Upper lobe of right lung (tissue), 1 donor: ENCODE measurements around the gene VWDE. TPM values are rescaled to one million over a fixed set of nuclear protein-coding genes. Genes with fewer than 3 reads are reported as not detected.

ENCODE experiments used
- ATAC-seq: fragments of 200-7000 bp; cut with Tn5 transposase; one replicate; pipeline ENCODE4 v1.9.1; 2020; ENCODE audit warnings: mild to moderate bottlenecking, moderate library complexity
- DNase-seq: peaks from one replicate; pipeline ENCODE4 v3.0.0-alpha.2; 2020
- H3K27ac ChIP-seq: fragments of 200-600 bp; one replicate; pipeline ENCODE4 v1.8.0; 2022
- H3K27me3 ChIP-seq: fragments of 200-600 bp; one replicate; pipeline ENCODE4 v1.8.0; 2022; ENCODE audit warnings: mild to moderate bottlenecking
- H3K36me3 ChIP-seq: fragments of 200-600 bp; one replicate; pipeline ENCODE4 v1.8.0; 2022
- H3K4me1 ChIP-seq: fragments of 200-600 bp; one replicate; pipeline ENCODE4 v1.8.0; 2022
- H3K4me3 ChIP-seq: fragments of 200-600 bp; one replicate; pipeline ENCODE4 v1.8.0; 2022; ENCODE audit warnings: mild to moderate bottlenecking
- H3K9me3 ChIP-seq: fragments of 200-600 bp; one replicate; pipeline ENCODE4 v1.8.0; 2022
- intact Hi-C: fragments of 100-400 bp; cut with DNase I; formaldehyde crosslinking; loops from one replicate; pipeline ENCODE4 v1.11.0; 2022
- total RNA-seq: library from RNA; stranded (reverse); fragmentation: NEBNext Ultra II Directional; extraction: Animal tissue kit (Norgen Biotek cat#: 25700); gene quantifications from one replicate; pipeline ENCODE4 v1.2.1, GENCODE V29; 2021
- TF ChIP-seq, protein P1 (sequence below): fragments of 200-600 bp; IDR thresholded peaks from one replicate; pipeline ENCODE4 v1.8.0; 2022; ENCODE audit warnings: antibody characterized with exemption
- donor health status: DM: no; HTN: yes; CAD: no; lungs with severe emphysema.

The VWDE gene
- total RNA-seq, 1 donor from 2014 or later = 0.90 TPM

DNA sequence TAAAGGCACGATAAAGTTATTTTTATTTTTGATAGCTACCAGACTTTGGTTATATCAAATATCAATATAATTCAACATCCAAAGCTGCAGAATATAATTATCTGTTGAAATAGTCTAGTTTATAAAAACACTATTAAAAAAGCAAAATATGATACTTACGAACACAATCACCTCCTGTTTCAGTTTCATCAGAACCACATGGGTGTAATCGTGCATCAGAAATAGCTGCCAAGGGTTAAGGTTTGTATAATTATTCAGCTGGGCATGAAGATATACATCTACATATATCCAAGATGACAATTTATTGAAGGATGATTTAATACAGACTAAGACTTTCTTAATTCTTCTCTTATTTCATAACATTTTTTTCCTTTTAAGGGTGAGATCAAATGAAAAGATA lies 20.3 kb downstream of the VWDE start:
- Histone ChIP-seq H3K27ac (no peak overlapping the region), H3K4me3 (no peak overlapping the region), H3K27me3 (no peaks in the 10 kb centered on the region), H3K36me3 (no peaks in the 10 kb centered on the region), H3K4me1 (no peaks in the 10 kb centered on the region), H3K9me3 (no peaks in the 10 kb centered on the region)
- ATAC-seq (no peak), DNase-seq (no peak)
- TF ChIP-seq, protein P1, sequence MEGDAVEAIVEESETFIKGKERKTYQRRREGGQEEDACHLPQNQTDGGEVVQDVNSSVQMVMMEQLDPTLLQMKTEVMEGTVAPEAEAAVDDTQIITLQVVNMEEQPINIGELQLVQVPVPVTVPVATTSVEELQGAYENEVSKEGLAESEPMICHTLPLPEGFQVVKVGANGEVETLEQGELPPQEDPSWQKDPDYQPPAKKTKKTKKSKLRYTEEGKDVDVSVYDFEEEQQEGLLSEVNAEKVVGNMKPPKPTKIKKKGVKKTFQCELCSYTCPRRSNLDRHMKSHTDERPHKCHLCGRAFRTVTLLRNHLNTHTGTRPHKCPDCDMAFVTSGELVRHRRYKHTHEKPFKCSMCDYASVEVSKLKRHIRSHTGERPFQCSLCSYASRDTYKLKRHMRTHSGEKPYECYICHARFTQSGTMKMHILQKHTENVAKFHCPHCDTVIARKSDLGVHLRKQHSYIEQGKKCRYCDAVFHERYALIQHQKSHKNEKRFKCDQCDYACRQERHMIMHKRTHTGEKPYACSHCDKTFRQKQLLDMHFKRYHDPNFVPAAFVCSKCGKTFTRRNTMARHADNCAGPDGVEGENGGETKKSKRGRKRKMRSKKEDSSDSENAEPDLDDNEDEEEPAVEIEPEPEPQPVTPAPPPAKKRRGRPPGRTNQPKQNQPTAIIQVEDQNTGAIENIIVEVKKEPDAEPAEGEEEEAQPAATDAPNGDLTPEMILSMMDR = no peak
- intact Hi-C loops = no loop called here

DNA sequence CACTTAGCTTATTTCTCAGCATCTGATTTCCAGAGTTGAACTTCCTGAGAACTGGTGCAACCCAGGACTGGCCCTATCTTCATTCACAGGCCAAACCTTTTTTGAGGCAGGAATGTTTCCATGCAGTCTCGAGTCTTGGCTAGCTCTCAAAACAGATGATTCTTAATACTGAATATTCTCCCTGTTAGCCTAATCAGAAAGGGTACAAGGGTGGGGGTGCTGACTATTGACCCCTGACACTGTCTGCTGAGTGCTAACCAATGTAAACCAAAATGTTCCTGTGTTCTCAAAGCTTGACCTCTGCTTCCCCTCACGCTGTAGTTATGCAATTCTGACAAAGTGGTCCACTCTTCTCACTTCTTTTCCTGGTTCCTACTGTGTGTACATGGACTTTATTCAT lies 25.3 kb downstream of the VWDE start:
- intact Hi-C loops = no loop called here
- no peaks in the 10 kb centered on the region for H3K9me3 ChIP-seq
- TF ChIP-seq, protein P1 = no peak

DNA sequence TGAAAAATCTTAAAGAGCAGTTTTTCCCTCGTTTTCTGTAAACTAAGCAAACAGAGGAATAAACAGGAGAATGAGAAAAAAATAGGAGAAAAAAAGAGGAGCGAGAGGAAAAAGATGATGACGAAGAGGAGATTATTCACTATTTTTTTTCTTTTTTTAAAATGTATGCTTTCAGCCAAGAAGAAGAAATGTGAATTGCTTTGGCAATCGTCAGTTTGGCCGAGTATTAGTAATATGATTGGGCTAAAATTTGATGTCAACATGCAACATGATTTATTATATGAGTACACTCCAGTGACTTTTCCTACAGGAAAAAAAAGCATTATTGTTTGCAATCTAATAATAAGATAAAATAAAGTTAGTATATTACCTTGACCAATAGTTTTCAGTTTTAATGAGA lies 26.3 kb downstream of the VWDE start:
- intact Hi-C loops = no loop called here
- Histone ChIP-seq H3K27me3 (no peaks in the 10 kb centered on the region), H3K9me3 (no peaks in the 10 kb centered on the region), H3K4me1 (no peaks in the 10 kb centered on the region), H3K27ac (no peak overlapping the region), H3K36me3 (no peaks in the 10 kb centered on the region), H3K4me3 (no peak overlapping the region)
- DNase-seq = no peak
- ATAC-seq = no peak
- TF ChIP-seq, protein P1 = no peak

More for the DNA sequence above, 25.3 kb downstream of the VWDE start:
- H3K4me1 ChIP-seq = no peaks in the 10 kb centered on the region
- no peak overlapping the region for H3K4me3 ChIP-seq
- no peak overlapping the region for H3K27ac ChIP-seq
- DNase-seq (no peak), ATAC-seq (no peak)
- H3K27me3 ChIP-seq = no peaks in the 10 kb centered on the region
- H3K36me3 ChIP-seq = no peaks in the 10 kb centered on the region

DNA sequence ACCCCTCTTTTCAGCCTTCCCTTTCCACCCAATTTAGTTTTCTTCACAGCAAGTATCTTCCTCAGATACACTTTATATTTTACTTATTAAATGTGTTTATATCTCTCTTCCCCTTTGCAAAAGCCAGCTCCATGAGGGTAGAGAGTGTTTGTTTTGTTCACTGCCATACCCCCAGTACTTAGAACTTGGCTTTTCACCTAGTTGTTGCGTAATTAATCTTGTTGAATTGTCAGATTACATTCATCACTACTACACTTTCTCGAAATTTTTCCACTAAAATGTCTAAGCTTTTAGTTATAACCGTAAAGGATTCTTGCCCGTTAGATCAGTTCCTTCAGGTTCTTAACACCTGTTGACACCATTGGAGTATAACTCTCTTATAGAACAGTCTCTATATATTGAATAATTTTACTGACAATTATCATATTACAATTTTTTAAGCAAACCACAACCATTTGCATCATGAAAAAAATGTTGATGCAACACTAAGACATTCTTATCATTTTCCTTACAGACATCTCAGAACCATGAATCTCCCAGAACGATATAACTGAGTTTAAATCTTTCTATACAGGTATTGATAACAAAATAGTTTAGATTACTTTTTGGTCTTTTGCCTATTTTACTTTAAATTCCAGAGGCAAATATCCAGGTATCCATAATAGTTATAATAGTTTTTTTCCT lies 29.9 kb downstream of the VWDE start:
- DNase-seq (no peak), ATAC-seq (no peak)
- TF ChIP-seq, protein P1 = no peak
- Histone ChIP-seq H3K4me1 (no peaks in the 10 kb centered on the region), H3K4me3 (no peak overlapping the region), H3K9me3 (no peaks in the 10 kb centered on the region), H3K27me3 (no peaks in the 10 kb centered on the region), H3K27ac (no peak overlapping the region), H3K36me3 (no peaks in the 10 kb centered on the region)
- intact Hi-C loops = no loop called here

DNA sequence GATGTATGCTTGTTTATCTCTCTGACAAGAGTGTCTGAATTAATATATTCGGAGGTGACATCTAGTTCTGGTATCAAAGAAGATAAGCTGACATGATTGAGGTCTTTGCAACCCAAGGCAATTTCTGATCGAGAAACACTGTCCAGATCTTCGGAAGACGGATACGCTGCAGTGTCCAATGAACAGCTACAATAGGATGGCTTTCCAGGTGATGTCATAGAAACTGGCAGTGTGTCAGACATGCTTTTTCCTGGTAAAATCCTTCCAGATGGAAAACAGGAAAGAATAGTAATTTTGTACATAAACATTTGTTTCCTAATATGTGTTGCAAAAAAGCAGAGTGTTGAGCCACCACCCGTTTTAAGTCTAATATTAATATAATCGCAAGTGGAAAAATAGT lies 33.4 kb downstream of the VWDE start:
- DNase-seq (no peak), ATAC-seq (no peak)
- TF ChIP-seq, protein P1 = no peak
- intact Hi-C loops = no loop called here
- Histone ChIP-seq H3K4me3 (no peak overlapping the region), H3K36me3 (no peaks in the 10 kb centered on the region), H3K4me1 (no peaks in the 10 kb centered on the region), H3K9me3 (no peaks in the 10 kb centered on the region), H3K27me3 (no peaks in the 10 kb centered on the region), H3K27ac (no peak overlapping the region)

DNA sequence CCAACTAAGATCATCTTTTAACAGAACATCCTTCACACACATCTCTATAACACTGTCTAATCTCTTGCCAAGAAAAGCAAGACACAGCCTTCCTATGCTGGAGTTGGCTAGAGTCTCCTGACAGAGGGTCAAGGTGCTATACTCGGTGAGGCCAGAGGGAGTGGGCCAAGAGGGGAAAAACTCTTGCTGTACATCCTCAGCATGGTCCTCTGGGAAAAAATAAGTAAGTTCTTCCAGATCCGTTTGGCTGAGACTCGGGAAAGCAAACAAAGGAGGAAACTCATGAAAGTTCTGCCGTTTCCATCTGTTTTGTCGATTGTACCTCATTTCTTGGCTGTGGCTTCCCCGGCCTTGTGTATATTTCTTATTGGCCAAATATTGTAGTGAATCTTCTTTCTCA lies 33.9 kb downstream of the VWDE start:
- intact Hi-C loops = no loop called here
- H3K9me3 ChIP-seq = no peaks in the 10 kb centered on the region
- TF ChIP-seq, protein P1 = no peak
- no peaks in the 10 kb centered on the region for H3K36me3 ChIP-seq
- no peak for DNase-seq
- no peak overlapping the region for H3K27ac ChIP-seq
- H3K4me1 ChIP-seq = no peaks in the 10 kb centered on the region
- H3K4me3 ChIP-seq = no peak overlapping the region
- no peak for ATAC-seq
- no peaks in the 10 kb centered on the region for H3K27me3 ChIP-seq
